Fibroblast of lung (primary cell): ENCODE data around the gene SLC35F3. TPM values are rescaled to one million over a fixed set of nuclear protein-coding genes. Genes with fewer than 3 reads are reported as not detected.

ENCODE experiments used
- DNase-seq, 2 donors: peaks; one replicate each; pipeline versions ENCODE4 v3.0.0 to v3.0.0-alpha.2; 2010; ENCODE audit warnings: low read depth in 2 of 2
- H2AFZ ChIP-seq: 2 replicates; pipeline ENCODE4 v1.5.1; 2012; ENCODE audit warnings: low read length, control low read depth, inconsistent platforms
- H3K27ac ChIP-seq: 2 replicates; pipeline ENCODE4 v1.5.1; 2011; ENCODE audit warnings: low read length, control low read depth; ENCODE audit not compliant: insufficient read depth
- H3K27me3 ChIP-seq: 2 replicates; pipeline ENCODE4 v1.5.1; 2011; ENCODE audit warnings: mild to moderate bottlenecking, low read length; ENCODE audit not compliant: control insufficient read depth, insufficient read depth
- H3K36me3 ChIP-seq: 2 replicates; pipeline ENCODE4 v1.5.1; 2011; ENCODE audit warnings: low read length; ENCODE audit not compliant: control insufficient read depth, insufficient read depth
- H3K4me1 ChIP-seq: 2 replicates; pipeline ENCODE4 v1.5.1; 2011; ENCODE audit warnings: low read length; ENCODE audit not compliant: control insufficient read depth, insufficient read depth; ENCODE audit errors: extremely low read depth
- H3K4me2 ChIP-seq: 2 replicates; pipeline ENCODE4 v1.5.1; 2011; ENCODE audit warnings: low read length, control low read depth; ENCODE audit not compliant: insufficient read depth; ENCODE audit errors: extremely low read depth
- H3K4me3 ChIP-seq, 4 experiments: fragments of 200-600 bp in 1 of 4; sonication (generic) in 1 of 4; replicated peaks in 1 of 4; 2 replicates each; pipeline ENCODE4 v1.5.1; 2011 to 2016; ENCODE audit warnings: low read length in 4 of 4, low read depth in 3 of 4, mild to moderate bottlenecking in 3 of 4, control low read depth in 2 of 4, inconsistent platforms in 1 of 4, mixed read lengths in 1 of 4; ENCODE audit not compliant: insufficient read depth in 1 of 4; ENCODE audit errors: control extremely low read depth in 1 of 4
- H3K79me2 ChIP-seq: 2 replicates; pipeline ENCODE4 v1.5.1; 2012; ENCODE audit warnings: mild to moderate bottlenecking, low read length, inconsistent platforms; ENCODE audit not compliant: control insufficient read depth, insufficient read depth
- H3K9ac ChIP-seq: 2 replicates; pipeline ENCODE4 v1.5.1; 2011; ENCODE audit warnings: mild to moderate bottlenecking, low read length, control low read depth; ENCODE audit not compliant: insufficient read depth
- H3K9me3 ChIP-seq: 2 replicates; pipeline ENCODE4 v1.5.1; 2012; ENCODE audit warnings: low read depth, low read length; ENCODE audit not compliant: control insufficient read depth, insufficient read depth
- H4K20me1 ChIP-seq: 2 replicates; pipeline ENCODE4 v1.5.1; 2011; ENCODE audit warnings: low read length; ENCODE audit not compliant: control insufficient read depth, insufficient read depth; ENCODE audit errors: extremely low read depth
- EZH2 ChIP-seq: IDR thresholded peaks from 2 replicates; pipeline ENCODE4 v1.5.1; 2012; ENCODE audit warnings: low read length, control low read depth, mild to moderate bottlenecking; ENCODE audit errors: missing control alignments
- polyA plus RNA-seq, 2 donors: library from polyadenylated mRNA; depleted of rRNA in 1 of 2; stranded (reverse) in 1 of 2; unstranded in 1 of 2; fragments of >200 nt; gene quantifications; 2 replicates each; pipeline ENCODE4 v1.2.1, GENCODE V29; 2011 to 2012; ENCODE audit warnings: missing spikeins in 1 of 2
- total RNA-seq: library from RNA; depleted of rRNA; stranded (reverse); fragments of >200 nt; gene quantifications from 2 replicates; pipeline ENCODE4 v1.2.1, GENCODE V29; 2014
- TF ChIP-seq, protein P1 (sequence below), 2 donors: IDR thresholded peaks in 1 of 2; conservative IDR thresholded peaks in 1 of 2; 1 replicate in 1 of 2; 2 replicates in 1 of 2; pipeline ENCODE4 v1.5.1; 2011 to 2012; ENCODE audit warnings: low read length in 2 of 2, control low read depth in 1 of 2, inconsistent platforms in 1 of 2, low read depth in 1 of 2, mild to moderate bottlenecking in 1 of 2

Gene SLC35F3
- total and polyA plus RNA-seq, 2 donors (not counting 1 experiment from before 2014, with no cell fraction given), result not detected

DNA sequence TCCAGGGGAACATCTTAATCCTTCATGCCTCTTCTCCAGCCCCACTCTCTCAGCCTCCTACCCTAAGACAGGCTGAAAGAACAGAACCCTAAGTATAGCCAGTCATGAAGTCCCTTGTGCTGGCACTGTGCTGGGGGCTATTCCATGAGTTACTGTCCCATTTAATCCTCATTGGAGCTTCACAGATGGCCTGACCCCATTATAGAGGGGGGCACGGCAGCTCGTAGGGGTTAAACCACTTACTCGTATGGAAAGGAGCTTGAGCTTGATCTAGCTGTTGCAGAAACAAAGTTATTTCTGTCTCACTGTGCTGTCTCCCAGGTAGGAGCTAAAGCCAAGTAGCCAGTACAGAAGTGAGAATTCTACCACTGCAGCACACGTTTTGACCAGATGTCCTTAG lies 265.6 kb downstream of the SLC35F3 start:
- H3K4me3 ChIP-seq, result no peak overlapping the region
- H3K9me3 ChIP-seq, result no peaks in the 10 kb centered on the region

DNA sequence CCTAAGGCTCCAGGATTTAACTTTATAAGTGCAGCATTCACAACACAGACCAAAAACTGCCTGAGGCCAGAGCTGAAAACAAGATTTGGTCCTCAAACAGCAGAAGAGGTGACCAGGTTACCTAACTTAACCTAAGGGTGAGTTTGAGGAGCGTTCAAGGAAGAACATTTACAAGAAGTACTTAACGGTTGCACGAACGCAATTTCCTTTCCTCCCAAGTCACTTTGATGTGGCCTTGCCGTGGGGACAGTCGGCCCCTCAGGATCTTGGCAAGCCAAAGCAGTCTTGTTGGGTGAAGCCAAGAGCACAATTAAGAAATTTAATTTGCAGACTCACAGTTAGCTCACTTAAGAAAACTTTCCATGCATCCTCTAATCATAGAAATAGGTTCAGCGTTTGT lies 266.1 kb downstream of the SLC35F3 start:
- H3K4me3 ChIP-seq, result no peak overlapping the region
- no peak for DNase-seq
- H3K36me3 ChIP-seq, result no peaks in the 10 kb centered on the region
- H3K79me2 ChIP-seq, result no peaks in the 10 kb centered on the region
- no peak overlapping the region for H3K9ac ChIP-seq
- no peaks in the 10 kb centered on the region for H3K27me3 ChIP-seq
- H3K4me1 ChIP-seq, result no peaks in the 10 kb centered on the region
- H3K27ac ChIP-seq, result no peak overlapping the region
- H3K4me2 ChIP-seq, result no peak overlapping the region
- TF ChIP-seq EZH2, result no peak
- TF ChIP-seq, protein P1, sequence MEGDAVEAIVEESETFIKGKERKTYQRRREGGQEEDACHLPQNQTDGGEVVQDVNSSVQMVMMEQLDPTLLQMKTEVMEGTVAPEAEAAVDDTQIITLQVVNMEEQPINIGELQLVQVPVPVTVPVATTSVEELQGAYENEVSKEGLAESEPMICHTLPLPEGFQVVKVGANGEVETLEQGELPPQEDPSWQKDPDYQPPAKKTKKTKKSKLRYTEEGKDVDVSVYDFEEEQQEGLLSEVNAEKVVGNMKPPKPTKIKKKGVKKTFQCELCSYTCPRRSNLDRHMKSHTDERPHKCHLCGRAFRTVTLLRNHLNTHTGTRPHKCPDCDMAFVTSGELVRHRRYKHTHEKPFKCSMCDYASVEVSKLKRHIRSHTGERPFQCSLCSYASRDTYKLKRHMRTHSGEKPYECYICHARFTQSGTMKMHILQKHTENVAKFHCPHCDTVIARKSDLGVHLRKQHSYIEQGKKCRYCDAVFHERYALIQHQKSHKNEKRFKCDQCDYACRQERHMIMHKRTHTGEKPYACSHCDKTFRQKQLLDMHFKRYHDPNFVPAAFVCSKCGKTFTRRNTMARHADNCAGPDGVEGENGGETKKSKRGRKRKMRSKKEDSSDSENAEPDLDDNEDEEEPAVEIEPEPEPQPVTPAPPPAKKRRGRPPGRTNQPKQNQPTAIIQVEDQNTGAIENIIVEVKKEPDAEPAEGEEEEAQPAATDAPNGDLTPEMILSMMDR (conservative IDR thresholded peaks at IDR 0.05 in 1 of 2, IDR thresholded peaks at IDR 0.05 in 1 of 2; ENCODE audit: low read depth in 1 of 2, low read length in 2 of 2), result no peak
- H3K9me3 ChIP-seq, result no peaks in the 10 kb centered on the region
- no peaks in the 10 kb centered on the region for H4K20me1 ChIP-seq
- H2AFZ ChIP-seq, result no peak overlapping the region

More for the DNA sequence above, 265.6 kb downstream of the SLC35F3 start:
- no peak for TF ChIP-seq EZH2
- TF ChIP-seq, protein P1 (conservative IDR thresholded peaks at IDR 0.05 in 1 of 2, IDR thresholded peaks at IDR 0.05 in 1 of 2; ENCODE audit: low read depth in 1 of 2, low read length in 2 of 2), result no peak
- DNase-seq, result no peak
- no peaks in the 10 kb centered on the region for H4K20me1 ChIP-seq
- no peaks in the 10 kb centered on the region for H3K27me3 ChIP-seq
- H3K79me2 ChIP-seq, result no peaks in the 10 kb centered on the region
- no peak overlapping the region for H3K27ac ChIP-seq
- no peak overlapping the region for H3K9ac ChIP-seq
- H3K4me2 ChIP-seq, result no peak overlapping the region
- no peaks in the 10 kb centered on the region for H3K36me3 ChIP-seq
- H3K4me1 ChIP-seq, result no peaks in the 10 kb centered on the region
- no peak overlapping the region for H2AFZ ChIP-seq

- H3K27ac ChIP-seq, result no peak overlapping the region
- no peaks in the 10 kb centered on the region for H4K20me1 ChIP-seq
- no peak overlapping the region for H3K9ac ChIP-seq
- H3K4me3 ChIP-seq, result no peak overlapping the region
- no peaks in the 10 kb centered on the region for H3K9me3 ChIP-seq
- TF ChIP-seq, protein P1 (conservative IDR thresholded peaks at IDR 0.05 in 1 of 2, IDR thresholded peaks at IDR 0.05 in 1 of 2; ENCODE audit: low read depth in 1 of 2, low read length in 2 of 2), result no peak
- no peak for TF ChIP-seq EZH2
- no peaks in the 10 kb centered on the region for H3K27me3 ChIP-seq
- H3K36me3 ChIP-seq, result no peaks in the 10 kb centered on the region
- H3K79me2 ChIP-seq, result no peaks in the 10 kb centered on the region
- H3K4me1 ChIP-seq, result no peaks in the 10 kb centered on the region
- no peak overlapping the region for H2AFZ ChIP-seq
- no peak overlapping the region for H3K4me2 ChIP-seq
- no peak for DNase-seq
Observed at GRCh38 chr1:234173968-234174367, 269.5 kb downstream of the SLC35F3 start.
